Natural killer cell treated with Interleukin-12 subunit alpha and Interleukin-12 subunit beta and Interleukin-15 and Interleukin-18, amount 100 ng/mL, for 72 hours (primary cell): Measurements from ENCODE around the gene SPOCD1. TPM values are rescaled to one million over a fixed set of nuclear protein-coding genes. Genes with fewer than 3 reads are reported as not detected.
A peak's percentile ranks its signal among the peaks of the same experiment; 100 is the strongest.

Experiments used
- ATAC-seq, 2 donors: fragments of 150-1000 bp; cut with Tn5 transposase in 1 of 2; sonication (Bioruptor Pico), chemical (Tn5 transposase) in 1 of 2; 2 replicates each; pipeline ENCODE4 v1.10.0; 2021
- DNase-seq: peaks from one replicate; pipeline ENCODE4 v3.0.0; 2022; ENCODE audit warnings: low spot score
- H3K27ac Mint-ChIP-seq, 2 donors: 1 replicate in 1 of 2; 2 replicates in 1 of 2; pipeline ENCODE4 v1.8.0; 2022; ENCODE audit warnings: mixed read lengths in 2 of 2, mild to moderate bottlenecking in 1 of 2, moderate library complexity in 1 of 2
- H3K27me3 Mint-ChIP-seq, 2 donors: 1 replicate in 1 of 2; 2 replicates in 1 of 2; pipeline ENCODE4 v1.8.0; 2022; ENCODE audit warnings: mixed read lengths in 2 of 2
- H3K36me3 Mint-ChIP-seq: one replicate; pipeline ENCODE4 v1.8.0; 2022; ENCODE audit warnings: mixed read lengths
- H3K4me1 Mint-ChIP-seq, 2 donors: 1 replicate in 1 of 2; 2 replicates in 1 of 2; pipeline ENCODE4 v1.8.0; 2022; ENCODE audit warnings: low read depth in 2 of 2, mixed read lengths in 2 of 2, mild to moderate bottlenecking in 1 of 2
- H3K4me3 Mint-ChIP-seq: one replicate; pipeline ENCODE4 v1.8.0; 2022; ENCODE audit warnings: mixed read lengths
- H3K9me3 Mint-ChIP-seq: 2 replicates; pipeline ENCODE4 v1.8.0; 2022; ENCODE audit warnings: mixed read lengths
- total RNA-seq, 2 donors: library from RNA; stranded (reverse); gene quantifications; one replicate each; pipeline ENCODE4 v1.2.3, GENCODE V29; 2022

SPOCD1 gene
- total RNA-seq, 2 donors from 2014 or later, result not detected

DNA sequence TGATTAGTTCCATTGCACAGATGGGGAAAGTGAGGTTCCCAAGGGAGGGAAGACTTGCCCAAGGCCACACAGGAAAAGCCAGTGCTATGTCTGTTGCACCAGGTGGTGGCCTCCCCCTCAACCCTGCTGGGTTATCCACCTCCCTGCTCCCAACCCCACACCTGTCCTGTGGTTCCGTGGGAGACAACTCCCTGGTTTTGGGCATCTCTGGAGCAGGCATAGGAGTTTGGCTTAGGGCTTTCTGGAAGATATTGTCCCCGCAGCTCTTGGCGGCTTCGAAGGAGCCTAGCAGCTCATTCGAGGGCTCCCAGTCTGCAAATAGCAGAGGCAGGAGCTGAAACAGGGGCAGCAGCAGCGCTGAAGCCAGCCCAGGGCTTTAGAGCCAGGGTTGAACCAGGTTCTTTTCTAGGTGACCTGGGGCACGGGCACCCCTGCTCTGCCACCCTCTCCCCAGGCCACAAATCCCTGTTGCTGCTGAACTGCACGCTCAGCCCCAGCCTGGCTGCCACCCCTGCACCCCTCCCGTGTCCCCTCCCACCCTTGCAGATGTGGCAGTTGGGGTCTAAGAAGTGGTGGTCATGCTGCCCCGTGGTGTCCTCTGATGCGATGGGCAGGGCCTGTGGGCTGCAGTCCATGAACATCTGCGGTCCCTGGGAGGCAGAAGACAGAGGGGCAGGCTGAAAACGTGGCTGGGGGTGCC is 22.1 kb downstream of the SPOCD1 start:
- peaks cover 0 to 3% of the 10 kb centered on the region in 2 donors for H3K27me3 Mint-ChIP-seq
- peak; percentile 23 for DNase-seq
- no peak for ATAC-seq
- no peak overlapping the region for H3K4me3 Mint-ChIP-seq
- H3K27ac Mint-ChIP-seq, result no peak overlapping the region
- H3K4me1 Mint-ChIP-seq, result peaks cover 0 to 2% of the 10 kb centered on the region in 2 donors
- no peaks in the 10 kb centered on the region for H3K36me3 Mint-ChIP-seq
- no peaks in the 10 kb centered on the region for H3K9me3 Mint-ChIP-seq

DNA sequence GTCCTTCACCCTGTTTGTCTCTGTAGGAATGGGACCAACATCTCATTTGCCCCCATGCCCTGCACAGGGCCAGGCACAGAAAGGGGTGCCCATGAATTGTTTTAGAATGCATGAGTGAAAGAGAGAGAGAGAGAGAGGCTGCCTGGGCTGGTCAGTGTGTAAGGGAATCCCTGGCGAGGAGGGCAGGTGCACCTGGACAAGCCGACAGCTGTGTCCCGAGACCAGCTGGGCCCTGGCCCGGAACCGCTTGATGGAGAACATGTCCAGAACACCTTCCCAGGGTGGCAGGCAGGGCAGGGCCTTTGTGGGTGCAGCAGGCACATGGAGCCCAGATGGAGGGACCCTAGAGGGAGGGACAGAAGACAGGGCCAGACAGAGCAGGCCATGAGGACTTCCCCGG is 22.7 kb downstream of the SPOCD1 start:
- Mint-ChIP-seq H3K27me3 (peaks cover 0 to 3% of the 10 kb centered on the region in 2 donors), H3K27ac (no peak overlapping the region), H3K4me1 (peaks cover 1 to 4% of the 10 kb centered on the region in 2 donors), H3K9me3 (no peaks in the 10 kb centered on the region), H3K4me3 (no peak overlapping the region), H3K36me3 (no peaks in the 10 kb centered on the region)
- DNase-seq, result peak; percentile 15
- no peak for ATAC-seq

DNA sequence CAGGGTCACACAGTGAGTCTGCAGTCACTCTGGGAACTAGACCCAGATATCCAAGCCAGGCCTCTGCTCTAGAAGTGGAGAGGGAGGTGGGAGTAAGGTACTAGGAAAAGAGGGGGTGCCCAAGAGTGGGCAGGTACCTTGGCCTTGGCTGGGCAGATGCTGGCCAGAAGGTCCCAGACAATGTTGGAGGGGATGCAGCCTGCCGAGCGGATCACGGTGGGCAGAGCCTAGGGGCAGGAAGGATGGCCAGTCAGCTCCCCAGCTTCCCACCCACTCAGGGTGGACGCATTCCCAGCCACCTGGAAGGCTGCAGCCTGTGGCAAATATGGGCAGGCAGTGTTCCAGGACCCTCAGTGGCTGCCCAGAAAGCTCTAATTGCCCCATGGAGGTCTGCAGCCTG is 23.3 kb downstream of the SPOCD1 start:
- no peak for ATAC-seq
- DNase-seq, result peak; percentile 53
- Mint-ChIP-seq H3K4me3 (no peak overlapping the region), H3K27me3 (no peaks in the 10 kb centered on the region), H3K27ac (no peak overlapping the region), H3K4me1 (peaks cover 7 to 10% of the 10 kb centered on the region in 2 donors), H3K9me3 (no peaks in the 10 kb centered on the region), H3K36me3 (no peaks in the 10 kb centered on the region)

DNA sequence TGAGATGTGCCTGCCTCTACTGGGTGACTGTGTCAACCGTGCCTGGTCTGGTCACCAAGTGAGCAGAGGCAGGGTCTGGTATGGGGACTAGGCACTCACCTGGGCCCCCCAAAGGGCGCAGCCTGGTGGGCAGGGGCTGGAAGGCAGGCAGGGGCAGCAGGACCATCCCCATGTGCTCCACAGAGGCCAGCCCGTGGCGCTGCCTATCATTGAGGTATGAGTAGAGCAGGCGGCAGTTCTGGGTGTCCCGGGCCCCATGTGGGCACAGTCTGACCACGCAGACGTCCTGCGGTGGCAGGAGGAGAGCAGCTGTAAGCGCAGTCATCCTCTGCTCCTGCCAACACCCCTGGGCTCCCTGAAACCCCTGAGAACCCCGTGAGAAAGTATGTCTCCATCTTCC is 23.7 kb downstream of the SPOCD1 start:
- ATAC-seq, result no peak
- no peaks in the 10 kb centered on the region for H3K9me3 Mint-ChIP-seq
- no peak overlapping the region for H3K4me3 Mint-ChIP-seq
- no peaks in the 10 kb centered on the region for H3K36me3 Mint-ChIP-seq
- H3K4me1 Mint-ChIP-seq, result peaks cover 9 to 12% of the 10 kb centered on the region in 2 donors
- peak; percentile 39 for DNase-seq
- no peaks in the 10 kb centered on the region for H3K27me3 Mint-ChIP-seq
- H3K27ac Mint-ChIP-seq, result no peak overlapping the region

DNA sequence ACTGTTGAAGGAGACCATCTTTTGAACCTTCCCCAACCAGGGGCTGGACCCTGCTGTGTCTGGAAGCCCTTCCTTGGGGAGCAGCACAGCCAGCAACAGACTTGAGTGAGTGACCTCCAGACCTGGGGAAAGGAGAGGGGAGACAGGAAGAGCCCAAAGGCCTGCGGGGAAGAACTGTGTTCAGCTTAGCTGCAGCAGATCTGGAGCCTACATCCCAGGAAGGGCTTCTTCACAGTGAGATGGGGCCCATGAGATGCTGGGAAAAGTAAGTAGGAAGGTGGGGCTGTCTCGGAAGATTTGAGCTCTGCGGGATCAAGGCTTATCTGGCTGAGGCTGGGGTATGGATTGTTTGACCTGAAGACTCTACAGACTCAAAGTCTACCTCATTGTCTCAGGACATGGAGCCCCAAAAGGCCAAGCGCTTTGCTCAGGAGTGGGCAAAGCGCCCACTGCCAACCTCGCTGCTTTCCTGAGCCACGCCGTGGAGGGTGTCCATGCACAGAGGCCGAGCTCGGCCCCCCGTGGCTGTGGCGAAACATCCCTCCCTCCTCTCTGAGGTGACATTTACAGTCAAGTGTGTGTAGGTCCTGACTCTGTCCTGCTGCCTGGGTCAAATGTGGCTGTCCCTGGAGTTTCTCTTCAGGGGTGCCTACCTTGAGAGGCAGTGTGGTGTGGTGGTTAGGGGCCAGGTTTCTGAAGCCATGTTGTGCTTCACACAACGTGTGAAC is 24.5 kb downstream of the SPOCD1 start:
- no peak for ATAC-seq
- no peak overlapping the region for H3K27ac Mint-ChIP-seq
- no peaks in the 10 kb centered on the region for H3K36me3 Mint-ChIP-seq
- no peak overlapping the region for H3K4me3 Mint-ChIP-seq
- H3K4me1 Mint-ChIP-seq, result peaks cover 9 to 12% of the 10 kb centered on the region in 2 donors
- H3K9me3 Mint-ChIP-seq, result no peaks in the 10 kb centered on the region
- DNase-seq, result peak; percentile 35
- no peaks in the 10 kb centered on the region for H3K27me3 Mint-ChIP-seq

DNA sequence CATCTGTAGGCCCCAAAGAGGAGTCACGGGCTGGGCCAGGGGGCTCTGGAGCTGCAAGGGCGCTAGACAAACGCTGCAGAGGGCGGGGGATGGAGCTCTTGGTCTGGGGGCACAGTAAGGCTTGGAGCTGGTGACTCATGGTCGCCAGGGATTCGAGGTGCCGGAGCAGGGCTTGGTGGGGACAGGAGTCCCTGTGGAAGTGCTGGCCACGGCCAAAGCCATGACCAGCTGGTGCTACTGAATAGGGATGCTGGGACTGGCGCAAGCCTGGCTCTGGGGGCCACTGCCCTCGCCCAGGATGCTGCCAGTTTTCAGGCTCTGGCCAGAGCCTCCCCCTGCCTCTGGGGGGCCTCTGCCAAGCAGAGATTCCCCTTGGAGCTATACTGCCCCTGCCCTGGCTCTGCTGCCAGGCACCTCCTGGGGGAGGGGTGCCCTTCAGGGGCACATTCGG is 25.2 kb downstream of the SPOCD1 start:
- H3K4me1 Mint-ChIP-seq, result peaks cover 9 to 12% of the 10 kb centered on the region in 2 donors
- DNase-seq (peak; percentile 56), ATAC-seq (no peak)
- no peak overlapping the region for H3K27ac Mint-ChIP-seq
- H3K4me3 Mint-ChIP-seq, result no peak overlapping the region
- no peaks in the 10 kb centered on the region for H3K9me3 Mint-ChIP-seq
- no peaks in the 10 kb centered on the region for H3K27me3 Mint-ChIP-seq
- H3K36me3 Mint-ChIP-seq, result no peaks in the 10 kb centered on the region

DNA sequence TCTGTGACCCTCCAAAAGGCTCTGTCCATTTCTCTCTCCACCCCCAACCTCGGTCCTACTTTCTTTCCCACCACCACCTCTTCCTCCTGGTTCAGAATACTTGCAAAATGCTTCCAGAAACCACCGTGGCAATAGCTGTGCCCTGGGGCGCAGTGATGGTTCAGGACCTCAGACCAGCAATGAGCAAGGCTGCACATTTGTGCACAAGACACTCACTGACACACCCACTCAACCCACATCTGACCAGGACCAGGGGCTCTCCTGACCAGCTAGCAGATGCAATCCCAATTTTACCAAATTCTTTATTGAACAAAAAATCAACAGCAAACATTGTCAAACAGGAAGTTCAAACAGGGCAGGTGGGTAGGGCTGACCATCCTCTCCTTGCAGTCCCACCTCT is 25.7 kb downstream of the SPOCD1 start:
- no peak overlapping the region for H3K27ac Mint-ChIP-seq
- H3K4me1 Mint-ChIP-seq, result peaks cover 9 to 12% of the 10 kb centered on the region in 2 donors
- H3K27me3 Mint-ChIP-seq, result no peaks in the 10 kb centered on the region
- H3K9me3 Mint-ChIP-seq, result no peaks in the 10 kb centered on the region
- peak; percentile 15 for DNase-seq
- no peak for ATAC-seq
- H3K36me3 Mint-ChIP-seq, result no peaks in the 10 kb centered on the region
- peak overlapping the region; percentile 89 for H3K4me3 Mint-ChIP-seq

DNA sequence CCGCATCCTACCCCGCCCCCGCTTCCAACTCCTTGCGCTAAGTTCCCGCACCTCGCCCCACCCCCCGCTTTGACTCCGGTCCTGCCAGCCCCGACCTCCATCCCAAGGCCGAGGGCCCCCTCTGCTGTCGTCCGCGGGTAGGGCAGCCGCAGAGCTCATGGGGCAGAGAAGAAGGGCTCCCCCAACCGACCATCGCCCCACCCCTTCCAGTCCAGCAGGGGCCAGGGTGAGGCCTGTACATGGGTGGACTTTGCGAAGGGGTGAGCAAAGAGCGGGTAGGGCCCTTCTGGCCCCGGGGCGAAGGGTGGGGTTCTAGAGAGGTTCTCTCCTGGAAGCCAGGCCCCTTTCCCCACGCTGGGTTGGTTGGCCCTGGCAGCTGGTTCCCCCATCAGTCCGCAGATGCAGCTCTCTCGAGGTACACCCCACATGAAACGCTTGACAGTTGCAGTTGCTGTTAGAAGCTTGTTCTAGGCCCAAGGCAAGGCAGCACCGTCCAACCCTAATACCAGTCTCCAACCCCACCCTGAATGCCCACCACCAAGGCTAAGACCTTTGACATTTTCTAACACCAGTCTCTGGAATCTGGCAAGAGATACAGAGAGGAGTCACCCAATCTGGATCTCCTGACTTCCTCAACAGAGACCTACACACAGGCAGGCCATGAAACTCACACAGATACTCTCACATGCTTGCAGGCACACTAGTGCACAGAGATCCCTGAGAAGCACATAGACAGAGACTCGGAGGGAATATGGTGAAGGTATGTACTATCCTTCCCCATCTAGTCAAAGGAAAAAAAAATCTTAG is 26.4 kb downstream of the SPOCD1 start:
- Mint-ChIP-seq H3K36me3 (no peaks in the 10 kb centered on the region), H3K4me3 (peak overlapping the region; percentile 89), H3K4me1 (peaks cover 9 to 12% of the 10 kb centered on the region in 2 donors), H3K27ac (no peak overlapping the region), H3K9me3 (no peaks in the 10 kb centered on the region), H3K27me3 (no peaks in the 10 kb centered on the region)
- ATAC-seq (peak; percentile 87 to 89), DNase-seq (peak; percentile 94)

DNA sequence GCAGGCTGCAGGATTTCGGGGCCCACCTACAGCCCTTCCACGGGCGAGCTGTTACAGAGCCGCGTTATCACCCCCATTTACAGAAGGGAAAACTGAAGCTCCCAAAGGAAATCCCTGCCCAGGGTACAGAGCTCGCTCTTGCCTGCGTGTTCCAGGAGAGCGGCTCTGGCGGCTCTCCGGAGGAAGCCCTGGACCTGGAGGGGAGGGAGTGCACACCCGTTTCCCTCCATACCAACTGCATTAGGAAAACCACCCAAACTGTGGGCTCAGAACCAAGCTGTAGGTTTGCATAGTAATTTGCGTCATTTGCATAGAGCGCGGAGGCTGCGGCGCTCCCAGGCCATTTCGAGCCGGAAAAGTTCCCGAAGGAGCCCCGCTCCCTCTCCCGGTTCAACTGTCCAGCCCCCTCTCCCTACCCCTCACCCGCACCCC is 27.0 kb downstream of the SPOCD1 start:
- no peaks in the 10 kb centered on the region for H3K27me3 Mint-ChIP-seq
- peaks cover 9 to 12% of the 10 kb centered on the region in 2 donors for H3K4me1 Mint-ChIP-seq
- no peaks in the 10 kb centered on the region for H3K9me3 Mint-ChIP-seq
- ATAC-seq (peak; percentile 54 to 65), DNase-seq (no peak)
- peak overlapping the region; percentile 91 to 92 for H3K27ac Mint-ChIP-seq
- no peaks in the 10 kb centered on the region for H3K36me3 Mint-ChIP-seq
- peak overlapping the region; percentile 89 for H3K4me3 Mint-ChIP-seq

DNA sequence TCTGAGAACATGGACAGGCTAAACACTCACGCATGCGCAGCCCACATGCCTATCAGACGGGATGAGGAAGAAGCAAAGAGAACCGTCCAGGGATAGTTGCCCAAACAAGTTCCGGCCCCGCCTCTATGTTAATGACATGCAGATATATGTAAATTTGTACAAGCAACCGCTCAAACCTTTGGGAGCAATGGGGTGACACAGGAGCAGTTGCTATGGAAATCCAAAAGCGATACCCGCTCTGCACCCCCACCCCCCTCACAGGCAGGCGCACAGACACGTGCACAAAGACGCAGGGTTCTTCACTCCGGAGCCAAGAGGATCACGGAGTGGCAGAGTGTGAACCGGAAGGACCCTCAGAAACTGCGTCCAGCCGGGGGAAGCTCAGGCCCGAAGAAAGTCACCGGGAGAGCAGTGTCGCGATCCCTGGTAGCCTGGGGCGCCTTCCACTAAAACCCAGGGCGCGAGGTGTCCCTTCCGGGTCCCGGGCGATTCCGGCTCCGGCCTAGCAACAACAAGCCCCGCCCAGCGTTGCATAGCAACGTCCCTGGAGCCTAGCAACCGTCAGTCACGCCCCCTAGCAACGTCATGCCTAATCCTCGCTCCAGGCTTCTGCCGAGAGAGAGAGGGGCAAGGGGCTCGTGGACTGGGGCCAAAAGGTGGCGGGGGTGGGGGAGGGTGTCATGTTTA is 27.5 kb downstream of the SPOCD1 start:
- Mint-ChIP-seq H3K36me3 (no peaks in the 10 kb centered on the region), H3K4me1 (peaks cover 9 to 12% of the 10 kb centered on the region in 2 donors), H3K27ac (peak overlapping the region; percentile 91 to 92), H3K9me3 (no peaks in the 10 kb centered on the region), H3K27me3 (no peaks in the 10 kb centered on the region), H3K4me3 (peak overlapping the region; percentile 89)
- ATAC-seq (peak; percentile 86 to 91), DNase-seq (peak; percentile 94)

DNA sequence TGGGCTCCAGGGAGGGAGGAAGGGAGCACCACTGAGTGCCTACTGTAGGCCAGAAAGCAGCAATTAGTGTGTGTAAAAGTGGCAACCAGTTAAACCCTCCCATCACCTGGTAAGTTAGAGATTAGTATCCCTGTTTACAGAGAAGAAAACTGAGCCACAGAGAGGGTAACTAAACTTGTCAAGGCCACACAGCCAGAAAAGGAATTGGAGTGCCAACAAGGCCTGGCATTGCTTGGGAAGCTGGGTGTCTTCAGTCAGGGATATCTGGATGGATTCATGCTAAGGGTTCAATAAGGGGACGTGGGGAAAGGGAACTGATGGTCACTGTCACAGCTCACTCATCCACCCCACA is 28.1 kb downstream of the SPOCD1 start:
- no peak for DNase-seq
- Mint-ChIP-seq H3K4me1 (peaks cover 9 to 12% of the 10 kb centered on the region in 2 donors), H3K27ac (peak overlapping the region; percentile 91 to 92), H3K36me3 (no peaks in the 10 kb centered on the region), H3K9me3 (no peaks in the 10 kb centered on the region), H3K27me3 (no peaks in the 10 kb centered on the region), H3K4me3 (peak overlapping the region; percentile 89)
- no peak for ATAC-seq

DNA sequence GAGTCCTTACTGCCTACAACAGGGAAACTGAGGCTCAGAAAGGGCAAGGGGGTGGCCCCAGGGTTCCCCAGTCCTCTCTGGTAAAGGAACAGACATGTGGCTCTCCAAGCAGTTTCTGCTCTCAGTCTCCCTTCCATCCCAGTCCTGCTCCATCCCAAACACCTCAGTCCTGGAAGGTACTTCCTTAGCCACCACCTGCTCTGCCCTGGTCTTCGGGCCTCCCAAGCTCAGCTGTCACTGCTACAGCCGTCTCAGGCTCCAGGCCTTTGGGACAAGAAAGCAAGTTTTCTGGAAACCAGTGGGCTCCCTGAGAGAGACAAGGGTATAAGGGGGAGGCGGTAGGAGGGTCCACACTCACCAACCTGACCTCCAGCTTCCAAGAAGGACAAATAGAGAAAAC is 28.6 kb downstream of the SPOCD1 start:
- no peak for ATAC-seq
- peaks cover 9 to 12% of the 10 kb centered on the region in 2 donors for H3K4me1 Mint-ChIP-seq
- H3K4me3 Mint-ChIP-seq, result peak overlapping the region; percentile 89
- H3K36me3 Mint-ChIP-seq, result no peaks in the 10 kb centered on the region
- H3K27ac Mint-ChIP-seq, result peak overlapping the region; percentile 91 to 92
- H3K27me3 Mint-ChIP-seq, result no peaks in the 10 kb centered on the region
- no peak for DNase-seq
- no peaks in the 10 kb centered on the region for H3K9me3 Mint-ChIP-seq

DNA sequence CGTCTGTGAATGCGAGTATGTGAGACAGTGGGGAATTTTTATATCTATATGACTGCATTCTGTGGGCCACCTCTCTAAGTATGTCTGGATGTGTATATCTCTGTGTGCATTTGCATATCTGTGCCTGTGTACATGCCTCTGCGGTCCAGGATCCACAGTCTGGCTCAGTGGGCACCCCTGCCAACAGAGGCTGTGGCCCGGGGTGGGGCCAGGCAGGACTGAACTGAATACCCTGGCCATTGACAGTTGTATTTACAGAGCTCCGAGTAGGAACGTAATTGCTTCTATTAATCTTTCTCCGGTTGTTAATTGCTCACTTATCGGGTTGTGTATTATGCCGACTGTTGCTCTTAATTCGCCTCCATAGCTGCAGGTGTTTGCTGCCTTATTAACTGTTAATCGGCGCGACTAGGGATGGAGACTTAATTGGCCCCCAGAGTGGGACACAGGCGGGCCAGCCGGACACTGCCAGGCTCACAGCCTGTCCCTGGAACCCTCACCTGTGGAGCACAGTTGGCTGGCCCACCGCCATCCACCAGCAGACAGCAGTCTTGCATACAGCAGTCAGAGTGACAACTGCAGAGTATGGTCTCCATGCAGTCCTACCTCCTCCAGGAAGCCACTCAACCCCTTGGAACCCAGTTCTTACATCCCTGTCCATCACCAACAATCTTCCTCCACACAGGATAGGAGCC is 29.3 kb downstream of the SPOCD1 start:
- Mint-ChIP-seq H3K4me1 (peaks cover 9 to 12% of the 10 kb centered on the region in 2 donors), H3K4me3 (no peak overlapping the region), H3K9me3 (no peaks in the 10 kb centered on the region), H3K27me3 (no peaks in the 10 kb centered on the region), H3K27ac (no peak overlapping the region), H3K36me3 (no peaks in the 10 kb centered on the region)
- DNase-seq (peak; percentile 38), ATAC-seq (no peak)
